Transverse colon (tissue), 3 donors: ENCODE data around the gene LRRC26.

ENCODE experiments used
- CTCF ChIP-seq, 5 experiments: fragments of 200-600 bp in 3 of 5; fragments of 450-650 bp in 2 of 5; sonication (generic) in 3 of 5; IDR thresholded peaks; 1 replicate in 2 of 5; 2 replicates in 3 of 5; pipeline ENCODE4 v1.5.1; 2016 to 2017; ENCODE audit warnings: antibody characterized with exemption in 5 of 5, inconsistent platforms in 3 of 5, mild to moderate bottlenecking in 2 of 5, moderate library complexity in 1 of 5
- EP300 ChIP-seq: sonication (generic); formaldehyde crosslinking; IDR thresholded peaks from one replicate; pipeline ENCODE4 v1.6.1; 2017; ENCODE audit warnings: antibody characterized with exemption, low read depth

GRCh38 chr9:137187386-137187785 lies 17.5 kb upstream of the LRRC26 start:
- TF ChIP-seq EP300: no peak
- no peak for TF ChIP-seq CTCF (IDR thresholded peaks at IDR 0.05)
